ENCODE measurements around the gene CREG1.
"Not testable (repeated sequence)": the region's sequence is repeated elsewhere in the genome, so short reads cannot be mapped to it uniquely, and the experiment has no call there.

CREG1 gene

GRCh38 chr1:167564612-167565270, 11.2 kb upstream of the CREG1 start:
- no peak for DNase-seq (ENCODE audit: low read depth in 2 of 2)

GRCh38 chr1:167563579-167564246, 10.2 kb upstream of the CREG1 start:
- no peak for DNase-seq (ENCODE audit: low read depth in 2 of 2)

GRCh38 chr1:167562702-167563101, 9.1 kb upstream of the CREG1 start:
- no peak for DNase-seq (ENCODE audit: low read depth in 2 of 2)

- no peak for DNase-seq (ENCODE audit: low read depth in 2 of 2)
Measured at GRCh38 chr1:167561753-167562152, 8.2 kb upstream of the CREG1 start.

GRCh38 chr1:167555971-167556714, 2.6 kb upstream of the CREG1 start:
- DNase-seq (ENCODE audit: low read depth in 2 of 2) = peak; percentile 36 to 63

- DNase-seq (ENCODE audit: low read depth in 2 of 2) = not testable (repeated sequence)
Measured at GRCh38 chr1:167555072-167555471, 1.5 kb upstream of the CREG1 start.

- no peak for DNase-seq (ENCODE audit: low read depth in 2 of 2)
Measured at GRCh38 chr1:167554028-167554779, 642 bp upstream of the CREG1 start.

GRCh38 chr1:167551362-167551761, 2.2 kb downstream of the CREG1 start:
- no peak for DNase-seq (ENCODE audit: low read depth in 2 of 2)

- no peak for DNase-seq (ENCODE audit: low read depth in 2 of 2)
Measured at GRCh38 chr1:167548059-167548932, 5.3 kb downstream of the CREG1 start.

- no peak for DNase-seq (ENCODE audit: low read depth in 2 of 2)
Measured at GRCh38 chr1:167546935-167547334, 6.6 kb downstream of the CREG1 start.

- no peak for DNase-seq (ENCODE audit: low read depth in 2 of 2)
Measured at GRCh38 chr1:167545349-167545748, 8.2 kb downstream of the CREG1 start.

GRCh38 chr1:167544447-167545093, 9.0 kb downstream of the CREG1 start:
- DNase-seq (ENCODE audit: low read depth in 2 of 2) = no peak

- no peak for DNase-seq (ENCODE audit: low read depth in 2 of 2)
Measured at GRCh38 chr1:167543199-167543990, 10.2 kb downstream of the CREG1 start.

- no peak for DNase-seq (ENCODE audit: low read depth in 2 of 2)
Measured at GRCh38 chr1:167542109-167543032, 11.2 kb downstream of the CREG1 start.

GRCh38 chr1:167541610-167542009, 12.0 kb downstream of the CREG1 start:
- no peak for DNase-seq (ENCODE audit: low read depth in 2 of 2)

- DNase-seq (ENCODE audit: low read depth in 2 of 2) = no peak
Measured at GRCh38 chr1:167541003-167541402, 12.6 kb downstream of the CREG1 start.

GRCh38 chr1:167538657-167539056, 14.9 kb downstream of the CREG1 start:
- no peak for DNase-seq (ENCODE audit: low read depth in 2 of 2)

- DNase-seq (ENCODE audit: low read depth in 2 of 2) = peak in 1 of 2 donors; percentile 36
Measured at GRCh38 chr1:167533851-167534300, 19.7 kb downstream of the CREG1 start.
